ENCODE measurements around the gene TMEM30B.

GRCh38 chr14:61266891-61267740, 14.0 kb downstream of the TMEM30B start:
- TF ChIP-seq, protein P1, sequence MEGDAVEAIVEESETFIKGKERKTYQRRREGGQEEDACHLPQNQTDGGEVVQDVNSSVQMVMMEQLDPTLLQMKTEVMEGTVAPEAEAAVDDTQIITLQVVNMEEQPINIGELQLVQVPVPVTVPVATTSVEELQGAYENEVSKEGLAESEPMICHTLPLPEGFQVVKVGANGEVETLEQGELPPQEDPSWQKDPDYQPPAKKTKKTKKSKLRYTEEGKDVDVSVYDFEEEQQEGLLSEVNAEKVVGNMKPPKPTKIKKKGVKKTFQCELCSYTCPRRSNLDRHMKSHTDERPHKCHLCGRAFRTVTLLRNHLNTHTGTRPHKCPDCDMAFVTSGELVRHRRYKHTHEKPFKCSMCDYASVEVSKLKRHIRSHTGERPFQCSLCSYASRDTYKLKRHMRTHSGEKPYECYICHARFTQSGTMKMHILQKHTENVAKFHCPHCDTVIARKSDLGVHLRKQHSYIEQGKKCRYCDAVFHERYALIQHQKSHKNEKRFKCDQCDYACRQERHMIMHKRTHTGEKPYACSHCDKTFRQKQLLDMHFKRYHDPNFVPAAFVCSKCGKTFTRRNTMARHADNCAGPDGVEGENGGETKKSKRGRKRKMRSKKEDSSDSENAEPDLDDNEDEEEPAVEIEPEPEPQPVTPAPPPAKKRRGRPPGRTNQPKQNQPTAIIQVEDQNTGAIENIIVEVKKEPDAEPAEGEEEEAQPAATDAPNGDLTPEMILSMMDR (IDR thresholded peaks at IDR 0.05): no peak
- TF ChIP-seq EP300 (IDR thresholded peaks at IDR 0.05): peak in 1 of 2 donors; percentile 8
